BJ (cell line): ENCODE measurements around the gene RALY. TPM values are rescaled to one million over a fixed set of nuclear protein-coding genes. Genes with fewer than 3 reads are reported as not detected.

ENCODE experiments used
- CTCF ChIA-PET: fragments of 350-600 bp; formaldehyde crosslinking; extraction: SDS; loops from one replicate; lab custom pipeline; 2021; ENCODE audit warnings: antibody characterized with exemption, inconsistent platforms; lab: Yijun Ruan, JAX
- POLR2A ChIA-PET: fragments of 300-600 bp; sonication (Branson Sonifier 250); formaldehyde crosslinking; extraction: SDS; loops from one replicate; lab custom pipeline; 2021; ENCODE audit warnings: antibody characterized with exemption; lab: Charles Lee
- DNase-seq: peaks from one replicate; pipeline ENCODE4 v3.0.0-alpha.2; 2011; ENCODE audit warnings: low read depth
- H3K27me3 ChIP-seq: 2 replicates; pipeline ENCODE4 v1.6.0; 2011; ENCODE audit warnings: low read length; ENCODE audit not compliant: control insufficient read depth, insufficient read depth
- H3K36me3 ChIP-seq: 2 replicates; pipeline ENCODE4 v1.5.1; 2011; ENCODE audit warnings: low read length; ENCODE audit not compliant: control insufficient read depth, insufficient read depth
- H3K4me3 ChIP-seq: 2 replicates; pipeline ENCODE4 v1.5.1; 2011; ENCODE audit warnings: low read depth, mild to moderate bottlenecking, control low read depth, low read length
- polyA plus RNA-seq: library from polyadenylated mRNA; depleted of rRNA; stranded (reverse); fragments of >200 nt; gene quantifications from 2 replicates; pipeline ENCODE4 v1.2.3, GENCODE V29; 2011
- TF ChIP-seq, protein P1 (sequence below): IDR thresholded peaks from 2 replicates; pipeline ENCODE4 v1.5.1; 2011; ENCODE audit warnings: low read depth, mild to moderate bottlenecking, control low read depth, inconsistent platforms, low read length, moderate library complexity; ENCODE audit not compliant: insufficient read depth

RALY gene
- polyA plus RNA-seq, 1 experiment: 144 TPM

DNA sequence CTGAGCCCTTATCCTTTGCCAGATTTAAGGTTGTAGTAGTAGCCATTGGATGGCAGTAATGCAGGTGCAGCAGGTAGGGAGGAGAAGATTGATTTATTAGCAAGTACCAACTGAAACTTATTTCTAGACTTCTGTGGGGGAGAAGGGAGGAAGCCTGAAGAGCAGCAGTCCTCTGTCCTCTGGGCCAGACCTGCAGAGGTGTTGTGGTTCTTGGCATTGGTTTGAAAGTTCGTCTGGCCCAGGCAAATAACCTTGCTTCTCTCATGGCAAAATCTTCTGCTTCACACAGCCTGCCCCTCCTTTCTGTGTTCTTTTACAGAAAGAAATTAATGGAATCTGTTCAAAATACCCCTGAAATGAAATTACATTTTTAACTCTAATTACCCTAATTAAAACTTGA is 24.5 kb downstream of the RALY start:
- ChIA-PET CTCF (no interaction called here), POLR2A (no interaction called here)
- Histone ChIP-seq H3K27me3 (no peaks in the 10 kb centered on the region), H3K4me3 (no peak overlapping the region), H3K36me3 (no peaks in the 10 kb centered on the region)
- no peak for DNase-seq
- TF ChIP-seq, protein P1, sequence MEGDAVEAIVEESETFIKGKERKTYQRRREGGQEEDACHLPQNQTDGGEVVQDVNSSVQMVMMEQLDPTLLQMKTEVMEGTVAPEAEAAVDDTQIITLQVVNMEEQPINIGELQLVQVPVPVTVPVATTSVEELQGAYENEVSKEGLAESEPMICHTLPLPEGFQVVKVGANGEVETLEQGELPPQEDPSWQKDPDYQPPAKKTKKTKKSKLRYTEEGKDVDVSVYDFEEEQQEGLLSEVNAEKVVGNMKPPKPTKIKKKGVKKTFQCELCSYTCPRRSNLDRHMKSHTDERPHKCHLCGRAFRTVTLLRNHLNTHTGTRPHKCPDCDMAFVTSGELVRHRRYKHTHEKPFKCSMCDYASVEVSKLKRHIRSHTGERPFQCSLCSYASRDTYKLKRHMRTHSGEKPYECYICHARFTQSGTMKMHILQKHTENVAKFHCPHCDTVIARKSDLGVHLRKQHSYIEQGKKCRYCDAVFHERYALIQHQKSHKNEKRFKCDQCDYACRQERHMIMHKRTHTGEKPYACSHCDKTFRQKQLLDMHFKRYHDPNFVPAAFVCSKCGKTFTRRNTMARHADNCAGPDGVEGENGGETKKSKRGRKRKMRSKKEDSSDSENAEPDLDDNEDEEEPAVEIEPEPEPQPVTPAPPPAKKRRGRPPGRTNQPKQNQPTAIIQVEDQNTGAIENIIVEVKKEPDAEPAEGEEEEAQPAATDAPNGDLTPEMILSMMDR: no peak

DNA sequence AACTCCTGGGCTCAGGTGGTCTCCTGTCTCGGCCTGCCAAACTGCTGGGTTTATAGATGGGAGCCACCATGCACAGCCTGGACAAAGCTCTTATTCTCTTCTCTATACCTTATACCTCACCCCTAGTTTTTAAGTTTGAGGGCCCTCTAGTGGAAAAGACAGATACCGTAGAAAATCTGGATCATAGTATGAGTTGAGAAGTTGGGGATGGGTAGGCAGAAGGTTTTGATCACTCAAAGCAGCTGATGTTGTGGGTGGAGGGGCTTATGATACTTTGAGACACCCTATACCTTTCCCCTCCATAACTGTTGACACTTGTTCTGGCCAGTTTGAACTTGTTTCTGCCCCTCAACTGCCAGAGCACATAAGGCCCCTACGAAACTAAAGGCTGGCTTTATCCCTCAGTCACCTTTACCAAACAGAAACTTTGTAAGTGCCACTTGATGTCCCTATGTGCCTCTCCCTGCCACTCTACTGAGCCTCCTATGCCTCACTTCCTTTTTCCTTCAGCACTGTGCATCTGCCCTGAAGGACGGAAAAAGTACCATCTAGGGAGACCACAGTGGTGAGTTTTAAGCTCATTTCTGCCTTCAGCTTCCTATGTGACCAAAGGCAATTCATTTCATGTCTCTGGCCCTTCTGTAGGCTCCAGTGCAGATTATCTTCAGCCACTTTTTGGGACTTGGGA is 28.6 kb downstream of the RALY start:
- CTCF ChIA-PET: interaction anchor here (0.6 to 1.7 kb wide), 4 partner anchors 47 to 230 kb away, joined by 3 to 5 read pairs (median 4); no protein-coding TSS in a partner anchor
- no peaks in the 10 kb centered on the region for H3K36me3 ChIP-seq
- no peak for DNase-seq
- no peak overlapping the region for H3K4me3 ChIP-seq
- H3K27me3 ChIP-seq: no peaks in the 10 kb centered on the region
- POLR2A ChIA-PET: interaction anchor here (0.6 kb wide), 1 partner anchor 29 kb away, joined by 3 read pairs; the partner anchor contains the start of gene RALY
- TF ChIP-seq, protein P1: peak; percentile 22; the same call in 1 of the 2 replicates

DNA sequence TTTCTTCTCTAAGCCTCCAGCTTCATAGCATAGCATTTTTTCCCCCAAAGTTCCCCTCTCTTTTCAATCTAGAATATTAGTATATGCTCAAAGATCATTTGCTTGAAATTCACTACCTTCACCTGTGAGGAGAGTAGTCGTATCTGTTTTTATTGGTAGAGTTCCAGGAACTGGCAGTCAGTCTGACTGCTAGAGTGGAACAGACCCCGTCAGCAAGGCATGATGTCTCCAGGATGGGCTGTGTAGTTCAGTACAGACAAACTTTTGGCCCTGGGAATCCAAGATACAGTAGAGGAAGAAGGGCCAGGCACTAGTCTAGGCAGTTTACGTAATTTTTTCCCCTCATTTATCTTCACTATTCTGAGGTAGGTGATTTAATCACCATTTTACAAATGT is 29.1 kb downstream of the RALY start:
- POLR2A ChIA-PET: interaction anchor here (0.6 kb wide), 1 partner anchor 29 kb away, joined by 3 read pairs; the partner anchor contains the start of gene RALY
- no peaks in the 10 kb centered on the region for H3K36me3 ChIP-seq
- DNase-seq: no peak
- TF ChIP-seq, protein P1: no peak
- H3K4me3 ChIP-seq: no peak overlapping the region
- CTCF ChIA-PET: interaction anchor here (1.7 kb wide), 1 partner anchor 46 kb away, joined by 5 read pairs; no protein-coding TSS in a partner anchor
- H3K27me3 ChIP-seq: no peaks in the 10 kb centered on the region

DNA sequence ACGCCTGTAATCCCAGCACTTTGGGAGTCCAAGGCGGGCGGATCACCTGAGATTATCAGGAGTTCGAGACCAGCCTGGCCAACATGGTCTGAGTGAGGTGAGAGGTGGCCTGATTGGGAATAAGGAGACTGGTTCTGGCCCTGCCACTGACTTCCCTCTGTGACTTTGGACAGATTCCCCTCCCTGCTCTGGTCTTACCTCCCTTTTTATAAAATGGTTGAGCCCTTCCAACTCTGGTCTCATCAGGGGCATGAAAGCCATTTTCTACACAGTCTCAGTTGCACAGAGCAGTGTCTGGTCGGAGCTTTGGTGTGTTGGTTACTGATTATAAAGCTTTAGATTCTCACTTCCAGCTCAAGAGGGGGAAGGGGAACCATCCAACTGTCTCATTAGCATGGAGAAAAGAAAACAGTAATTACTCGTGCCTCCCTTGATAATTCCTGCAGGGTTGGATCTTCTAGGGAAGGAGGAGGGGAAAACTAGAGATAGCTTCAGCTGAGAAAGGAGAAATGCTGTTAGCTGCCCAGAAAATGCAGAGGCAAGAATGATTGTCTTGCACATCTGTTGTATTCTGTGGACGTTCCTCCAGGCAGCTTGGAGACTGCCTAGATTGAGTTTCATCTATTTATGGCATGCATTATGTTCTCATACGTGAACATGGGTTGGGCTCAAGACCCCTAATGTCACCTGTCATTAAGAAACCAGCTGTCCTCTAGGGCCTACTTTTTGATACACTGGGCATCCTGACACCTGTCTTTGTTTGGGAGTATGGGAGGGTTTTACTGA is 30.4 kb downstream of the RALY start:
- no peak for DNase-seq
- CTCF ChIA-PET: interaction anchor here (0.8 to 1.3 kb wide), 4 partner anchors 8 to 105 kb away, joined by 3 read pairs; no protein-coding TSS in a partner anchor
- POLR2A ChIA-PET: no interaction called here
- Histone ChIP-seq H3K4me3 (no peak overlapping the region), H3K27me3 (no peaks in the 10 kb centered on the region), H3K36me3 (no peaks in the 10 kb centered on the region)
- TF ChIP-seq, protein P1: no peak
